Thyroid gland (tissue), 4 donors: ENCODE results near the gene ZXDC. TPM values are rescaled to one million over a fixed set of nuclear protein-coding genes. Genes with fewer than 3 reads are reported as not detected.

Source experiments
- DNase-seq, 2 donors: peaks; one replicate each; pipeline ENCODE4 v3.0.0-alpha.2; 2019
- H3K27ac ChIP-seq, 3 donors: fragments of 200-600 bp; sonication (generic); 1 replicate in 2 of 3; 2 replicates in 1 of 3; pipeline ENCODE4 v1.5.1; 2016 to 2019; ENCODE audit warnings: mild to moderate bottlenecking in 1 of 3, moderate library complexity in 1 of 3
- H3K27me3 ChIP-seq: fragments of 200-600 bp; sonication (generic); one replicate; pipeline ENCODE4 v1.5.1; 2019
- H3K36me3 ChIP-seq, 2 donors: fragments of 200-600 bp; sonication (generic); one replicate each; pipeline ENCODE4 v1.5.1; 2016 to 2019
- H3K4me1 ChIP-seq, 2 donors: fragments of 200-600 bp; sonication (generic); one replicate each; pipeline ENCODE4 v1.5.1; 2017 to 2019
- H3K4me3 ChIP-seq, 3 donors: fragments of 200-600 bp; sonication (generic); replicated peaks in 1 of 3; 1 replicate in 2 of 3; 2 replicates in 1 of 3; pipeline ENCODE4 v1.5.1; 2016; ENCODE audit warnings: mild to moderate bottlenecking in 1 of 3
- H3K9me3 ChIP-seq: fragments of 200-600 bp; sonication (generic); one replicate; pipeline ENCODE4 v1.5.1; 2017
- CTCF ChIP-seq, 6 experiments: fragments of 200-600 bp in 3 of 6; fragments of 450-650 bp in 3 of 6; sonication (generic) in 3 of 6; IDR thresholded peaks; one replicate each; pipeline ENCODE4 v1.5.1; 2016 to 2019; ENCODE audit warnings: antibody characterized with exemption in 6 of 6, mild to moderate bottlenecking in 2 of 6, inconsistent platforms in 1 of 6, moderate library complexity in 1 of 6
- POLR2A ChIP-seq, 2 donors: fragments of 450-650 bp; IDR thresholded peaks; one replicate each; pipeline ENCODE4 v1.6.1; 2017; ENCODE audit warnings: antibody characterized with exemption in 2 of 2, mild to moderate bottlenecking in 2 of 2, moderate library complexity in 1 of 2
- WGBS, 2 donors: methylation state at CpG; one replicate each; pipeline ENCODE4 v1.1.5; 2017; 5-methylcytosine and 5-hydroxymethylcytosine counted together
- intact Hi-C: fragments of 100-400 bp; cut with DNase I; formaldehyde crosslinking; loops from one replicate; pipeline ENCODE4 v1.15.1; 2023
- total RNA-seq, 4 donors: library from RNA; depleted of rRNA; stranded (reverse); fragments of >200 nt; gene quantifications; one replicate each; pipeline ENCODE4 v1.2.3, GENCODE V29; 2016

Gene ZXDC
- total RNA-seq, 4 donors from 2014 or later: 51.5 to 96.8 (median 57.4) TPM

DNA sequence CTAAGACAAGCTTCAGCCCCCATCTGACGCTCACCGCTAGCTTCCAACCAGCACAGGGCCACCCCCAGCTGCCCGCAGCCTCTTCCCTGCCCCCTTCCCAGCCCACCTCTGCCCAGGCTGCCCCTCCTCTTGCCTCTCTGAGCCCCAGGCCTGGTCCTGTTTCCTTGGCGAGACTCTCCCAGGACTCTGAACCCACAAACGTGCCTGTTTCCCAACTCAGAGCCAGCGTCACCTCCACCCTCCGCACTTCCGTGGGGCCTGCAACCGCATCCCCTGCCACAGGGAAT, 35.0 kb downstream of the ZXDC start:
- Histone ChIP-seq H3K27me3 (no peaks in the 10 kb centered on the region), H3K27ac (no peak overlapping the region), H3K36me3 (peaks cover 10 to 35% of the 10 kb centered on the region in 2 donors), H3K4me1 (no peaks in the 10 kb centered on the region), H3K9me3 (no peaks in the 10 kb centered on the region), H3K4me3 (no peak overlapping the region)
- no peak for DNase-seq
- TF ChIP-seq POLR2A (IDR thresholded peaks at IDR 0.05): no peak
- no peak for TF ChIP-seq CTCF (IDR thresholded peaks at IDR 0.05)
- intact Hi-C loops: no loop called here
- 92 to 96% methylated on average over 9 of the region's 9 CpGs for WGBS, 2 donors

DNA sequence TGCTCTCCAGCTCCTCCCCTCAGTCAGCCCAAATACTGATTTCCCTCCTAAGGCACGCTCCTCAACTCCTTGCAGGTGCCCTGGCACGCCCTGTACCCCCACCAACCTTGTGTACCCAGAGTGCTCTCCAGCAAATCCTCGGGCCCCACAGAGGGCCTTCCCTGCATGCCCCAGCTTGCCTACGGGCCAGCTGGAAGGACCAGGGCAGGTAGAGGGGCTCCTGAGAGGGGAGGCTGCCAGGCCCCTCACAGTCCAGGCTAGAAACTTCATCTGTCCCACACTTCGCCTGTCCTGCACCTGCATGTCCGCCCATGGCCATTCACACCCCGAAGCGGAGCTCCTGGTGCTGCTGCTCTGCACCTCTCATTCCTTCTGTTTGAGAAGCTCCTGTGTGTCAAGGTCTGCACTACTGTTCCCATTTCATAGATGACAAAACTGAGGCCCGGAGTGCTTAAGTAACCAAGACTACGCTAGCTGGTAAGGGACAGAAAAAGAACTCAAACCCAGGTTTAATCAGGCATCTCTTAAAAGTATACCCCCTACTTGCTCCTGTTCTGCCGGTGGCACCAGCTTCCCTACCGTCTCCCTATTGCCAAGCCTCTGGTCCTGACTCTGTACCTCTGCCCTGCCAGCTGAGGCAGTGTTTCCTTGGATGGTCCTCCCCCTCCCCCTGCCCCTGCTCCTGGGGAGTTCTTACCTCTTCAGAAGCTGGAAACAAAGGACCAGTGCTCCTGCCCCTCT, 35.6 kb downstream of the ZXDC start:
- WGBS, 2 donors: 91 to 92% methylated on average over 12 of the region's 12 CpGs
- intact Hi-C loops: no loop called here
- Histone ChIP-seq H3K4me3 (no peak overlapping the region), H3K27me3 (no peaks in the 10 kb centered on the region), H3K9me3 (no peaks in the 10 kb centered on the region), H3K4me1 (no peaks in the 10 kb centered on the region), H3K36me3 (peaks cover 10 to 35% of the 10 kb centered on the region in 2 donors), H3K27ac (no peak overlapping the region)
- TF ChIP-seq CTCF (IDR thresholded peaks at IDR 0.05) (no peak), POLR2A (IDR thresholded peaks at IDR 0.05) (no peak)
- no peak for DNase-seq

DNA sequence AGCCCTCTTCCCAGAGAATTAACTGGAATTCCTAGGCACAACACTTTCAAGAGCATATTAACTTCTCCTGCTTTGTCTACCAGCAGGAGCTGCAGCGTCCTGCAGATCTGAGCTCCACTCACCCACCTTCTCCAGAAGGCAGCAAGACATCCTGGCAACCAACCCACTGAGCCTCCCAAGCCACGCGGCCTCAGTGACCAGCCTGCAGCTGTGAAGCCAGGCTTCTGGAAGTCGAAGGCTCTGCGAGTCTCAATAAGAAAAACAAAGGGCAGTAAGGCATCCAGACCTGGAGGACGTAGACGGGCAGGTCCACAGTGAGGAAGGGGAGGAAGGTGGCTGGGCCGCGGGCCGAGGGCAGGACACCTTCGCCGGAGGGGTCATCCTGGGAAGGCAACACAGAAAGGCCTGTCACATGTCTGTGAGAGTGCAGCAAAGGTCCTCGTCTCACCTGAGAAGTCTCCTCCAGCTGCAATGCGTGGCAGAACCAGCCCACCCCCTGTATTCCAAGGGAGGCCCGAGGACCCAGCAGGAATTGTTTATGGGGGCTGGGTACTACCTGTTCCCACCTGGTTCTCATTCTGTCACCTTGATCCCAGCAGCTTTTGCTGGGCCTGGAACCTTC, 36.2 kb downstream of the ZXDC start:
- 89 to 92% methylated on average over 15 of the region's 15 CpGs for WGBS, 2 donors

DNA sequence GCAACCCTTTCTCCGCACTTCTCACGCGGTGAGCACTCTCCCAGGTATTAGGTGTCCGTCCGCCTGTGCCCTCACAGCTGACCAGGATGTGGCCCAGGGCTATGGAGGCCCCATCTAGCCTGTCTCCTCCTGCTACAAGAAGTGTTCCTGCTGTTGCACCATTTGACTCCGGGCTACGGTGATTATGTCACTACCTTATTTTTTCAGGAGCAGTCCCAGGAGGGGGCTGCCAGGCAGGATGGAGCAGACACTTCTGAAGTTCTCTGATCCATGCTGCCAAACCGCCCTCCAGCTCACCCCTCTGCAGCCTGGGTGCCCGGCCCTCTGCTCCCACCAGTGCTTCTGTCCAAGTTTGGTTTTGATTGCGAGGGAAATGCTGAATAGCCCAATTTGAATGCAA, 36.9 kb downstream of the ZXDC start:
- DNase-seq: no peak
- Histone ChIP-seq H3K4me1 (no peaks in the 10 kb centered on the region), H3K27me3 (no peaks in the 10 kb centered on the region), H3K27ac (no peak overlapping the region), H3K36me3 (peaks cover 10 to 35% of the 10 kb centered on the region in 2 donors), H3K4me3 (no peak overlapping the region), H3K9me3 (no peaks in the 10 kb centered on the region)
- intact Hi-C loops: no loop called here
- 94 to 97% methylated on average over 10 of the region's 10 CpGs for WGBS, 2 donors
- TF ChIP-seq CTCF (IDR thresholded peaks at IDR 0.05) (no peak), POLR2A (IDR thresholded peaks at IDR 0.05) (no peak)

More for the DNA sequence above, 36.2 kb downstream of the ZXDC start:
- peaks cover 10 to 35% of the 10 kb centered on the region in 2 donors for H3K36me3 ChIP-seq
- intact Hi-C loops: no loop called here
- no peak for TF ChIP-seq POLR2A (IDR thresholded peaks at IDR 0.05)
- no peak for TF ChIP-seq CTCF (IDR thresholded peaks at IDR 0.05)
- no peak overlapping the region for H3K4me3 ChIP-seq
- DNase-seq: no peak
- H3K4me1 ChIP-seq: no peaks in the 10 kb centered on the region
- no peaks in the 10 kb centered on the region for H3K9me3 ChIP-seq
- H3K27ac ChIP-seq: no peak overlapping the region
- no peaks in the 10 kb centered on the region for H3K27me3 ChIP-seq

GRCh38 chr3:126438186-126438585, 37.5 kb downstream of the ZXDC start:
- no peaks in the 10 kb centered on the region for H3K9me3 ChIP-seq
- no peak overlapping the region for H3K4me3 ChIP-seq
- no peak overlapping the region for H3K27ac ChIP-seq
- 91 to 93% methylated on average over 8 of the region's 8 CpGs for WGBS, 2 donors
- TF ChIP-seq CTCF (IDR thresholded peaks at IDR 0.05) (no peak), POLR2A (IDR thresholded peaks at IDR 0.05) (no peak)
- intact Hi-C loops: no loop called here
- H3K4me1 ChIP-seq: no peaks in the 10 kb centered on the region
- no peak for DNase-seq
- H3K36me3 ChIP-seq: peaks cover 10 to 35% of the 10 kb centered on the region in 2 donors
- no peaks in the 10 kb centered on the region for H3K27me3 ChIP-seq
